ENCODE results near the gene CERS6. TPM values are rescaled to one million over a fixed set of nuclear protein-coding genes. Genes with fewer than 3 reads are reported as not detected.
"Not testable (repeated sequence)": the region's sequence is repeated elsewhere in the genome, so short reads cannot be mapped to it uniquely, and the experiment has no call there.

The CERS6 gene
- total RNA-seq, 1 experiment from 2014 or later, result 23.5 TPM

DNA sequence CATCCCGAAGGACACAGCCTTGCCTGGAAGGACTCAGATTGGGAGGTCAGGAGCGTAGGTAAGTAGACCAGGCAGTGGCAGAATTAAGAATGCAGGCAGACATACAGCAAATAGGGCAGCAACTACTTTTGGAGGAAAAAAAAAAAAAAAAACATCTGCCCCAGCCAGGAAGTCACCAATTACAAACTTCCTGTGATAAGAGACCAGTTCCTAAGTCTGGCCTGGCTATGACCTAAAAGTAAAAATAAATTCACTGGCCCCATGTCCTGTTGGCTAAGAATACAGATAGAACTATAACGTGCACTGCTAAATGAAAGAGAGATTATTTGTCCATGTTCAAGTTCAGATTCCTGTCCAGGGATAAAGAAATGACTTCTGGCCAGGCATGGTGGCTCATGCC is 301.2 kb downstream of the CERS6 start:
- no peak for DNase-seq (ENCODE audit: low spot score)
- in situ Hi-C loops (cut with HindIII; ENCODE audit: low sequenced_read_pairs), result no loop called here

- in situ Hi-C loops (cut with HindIII; ENCODE audit: low sequenced_read_pairs), result no loop called here
- DNase-seq (ENCODE audit: low spot score), result peak; percentile 47
Measured at GRCh38 chr2:168758970-168759820, 303.1 kb downstream of the CERS6 start.

GRCh38 chr2:168765401-168765800 is 309.3 kb downstream of the CERS6 start:
- DNase-seq (ENCODE audit: low spot score), result no peak
- in situ Hi-C loops (cut with HindIII; ENCODE audit: low sequenced_read_pairs), result no loop called here

DNA sequence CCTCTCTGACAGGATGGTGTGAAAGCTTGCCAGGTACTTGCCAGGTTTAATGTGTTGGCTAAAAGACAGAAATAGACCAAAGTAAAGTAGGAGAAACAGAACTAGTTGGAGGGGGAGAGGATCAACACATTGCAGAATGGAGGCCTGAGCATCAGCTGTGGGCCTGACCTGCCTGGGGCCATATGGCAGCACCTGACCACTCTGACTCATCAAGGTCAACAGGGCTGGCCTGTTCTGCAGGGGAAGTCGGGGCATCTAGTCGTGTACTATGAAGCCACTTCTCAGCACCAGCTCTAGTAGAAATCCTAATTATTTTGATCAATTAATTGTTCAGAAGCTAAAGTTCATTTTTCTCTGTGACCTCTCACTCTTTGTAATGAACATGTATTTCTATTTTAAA is 310.5 kb downstream of the CERS6 start:
- DNase-seq (ENCODE audit: low spot score), result peak; percentile 13
- in situ Hi-C loops (cut with HindIII; ENCODE audit: low sequenced_read_pairs), result no loop called here

- in situ Hi-C loops (cut with HindIII; ENCODE audit: low sequenced_read_pairs), result no loop called here
- DNase-seq (ENCODE audit: low spot score), result no peak
Measured at GRCh38 chr2:168767258-168767657, 311.2 kb downstream of the CERS6 start.

DNA sequence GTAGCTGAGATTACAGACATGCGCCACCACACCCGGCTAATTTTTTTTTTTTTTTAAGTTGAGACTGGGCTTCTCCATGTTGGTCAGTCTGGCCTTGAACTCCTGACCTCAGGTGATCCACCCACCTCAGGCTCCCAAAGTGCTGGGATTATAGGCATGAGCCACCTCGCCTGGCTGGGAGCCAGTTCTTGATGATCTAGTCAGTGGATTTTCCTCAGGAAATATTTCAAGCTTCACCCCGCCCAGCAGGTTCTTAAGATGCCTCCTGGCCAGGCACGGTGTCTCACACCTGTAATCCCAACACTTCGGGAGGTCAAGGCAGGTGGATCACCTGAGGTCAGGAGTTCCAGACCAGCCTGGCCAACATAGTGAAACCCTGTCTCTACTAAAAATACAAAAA is 312.3 kb downstream of the CERS6 start:
- in situ Hi-C loops (cut with HindIII; ENCODE audit: low sequenced_read_pairs), result not testable (repeated sequence)

GRCh38 chr2:168770796-168771195 is 314.7 kb downstream of the CERS6 start:
- DNase-seq (ENCODE audit: low spot score), result no peak
- in situ Hi-C loops (cut with HindIII; ENCODE audit: low sequenced_read_pairs), result no loop called here

More for the DNA sequence above, 312.3 kb downstream of the CERS6 start:
- not testable (repeated sequence) for DNase-seq (ENCODE audit: low spot score)

- no peak for DNase-seq (ENCODE audit: low spot score)
- in situ Hi-C loops (cut with HindIII; ENCODE audit: low sequenced_read_pairs), result no loop called here
Measured at GRCh38 chr2:168772704-168773103, 316.6 kb downstream of the CERS6 start.

DNA sequence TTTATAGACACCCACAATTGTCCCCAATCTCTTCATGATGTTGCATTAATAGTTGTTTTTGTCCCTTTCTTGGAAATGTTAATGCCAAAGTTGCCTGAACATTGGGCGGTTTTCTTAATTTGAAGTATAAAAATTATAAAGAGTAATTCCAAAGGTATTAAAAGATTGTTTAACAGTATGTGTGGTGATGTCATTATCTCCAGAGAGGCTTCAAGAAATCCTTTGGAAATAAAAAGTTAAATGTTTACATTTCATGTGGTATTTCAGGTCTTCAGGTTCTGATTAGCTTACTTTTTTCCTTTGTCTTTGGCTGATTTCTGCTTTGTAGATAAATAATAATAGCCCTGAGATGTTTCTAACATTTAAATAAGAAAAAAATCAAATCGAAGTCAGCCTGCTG is 317.1 kb downstream of the CERS6 start:
- DNase-seq (ENCODE audit: low spot score), result no peak
- in situ Hi-C loops (cut with HindIII; ENCODE audit: low sequenced_read_pairs), result no loop called here

DNA sequence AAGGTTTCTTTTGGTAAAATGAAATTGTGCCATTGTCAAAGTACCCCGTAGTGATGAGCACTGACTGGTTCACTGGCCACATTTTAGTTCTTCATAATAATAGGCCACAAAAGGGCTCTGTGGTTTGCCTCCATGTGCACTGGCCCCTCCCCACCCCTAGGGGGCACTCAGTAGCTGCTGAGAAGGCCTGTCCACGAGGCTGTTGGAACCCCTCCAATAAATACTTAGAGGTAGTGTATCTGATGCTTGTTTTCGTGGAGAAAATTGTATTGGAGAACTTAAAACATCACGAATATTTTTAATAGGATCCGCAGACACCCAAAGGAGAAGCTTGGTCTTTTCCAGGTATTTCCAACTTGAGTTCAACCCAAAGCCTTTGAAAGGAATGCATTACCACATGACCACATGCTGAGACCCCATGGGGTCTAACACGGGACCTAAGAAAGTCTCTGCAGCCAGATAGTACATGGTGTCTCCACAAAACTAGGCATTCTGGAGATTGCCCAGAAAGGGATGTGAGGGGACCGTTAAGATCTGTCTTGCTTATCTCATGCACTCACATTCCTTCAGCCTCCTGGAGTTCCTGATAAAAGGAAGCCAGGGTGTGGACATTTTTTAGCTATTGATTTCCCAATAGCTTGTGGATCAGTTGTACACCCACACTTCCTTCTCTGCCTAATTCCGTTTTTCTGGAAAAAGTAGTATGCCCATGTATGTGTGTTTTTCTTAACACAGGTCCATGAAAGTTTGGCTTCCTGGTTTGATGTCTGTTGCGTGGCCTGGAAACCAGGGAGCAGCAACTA is 317.8 kb downstream of the CERS6 start:
- DNase-seq (ENCODE audit: low spot score), result no peak
- in situ Hi-C loops (cut with HindIII; ENCODE audit: low sequenced_read_pairs), result no loop called here

GRCh38 chr2:168775837-168776236 is 319.8 kb downstream of the CERS6 start:
- DNase-seq (ENCODE audit: low spot score), result no peak
- in situ Hi-C loops (cut with HindIII; ENCODE audit: low sequenced_read_pairs), result no loop called here

DNA sequence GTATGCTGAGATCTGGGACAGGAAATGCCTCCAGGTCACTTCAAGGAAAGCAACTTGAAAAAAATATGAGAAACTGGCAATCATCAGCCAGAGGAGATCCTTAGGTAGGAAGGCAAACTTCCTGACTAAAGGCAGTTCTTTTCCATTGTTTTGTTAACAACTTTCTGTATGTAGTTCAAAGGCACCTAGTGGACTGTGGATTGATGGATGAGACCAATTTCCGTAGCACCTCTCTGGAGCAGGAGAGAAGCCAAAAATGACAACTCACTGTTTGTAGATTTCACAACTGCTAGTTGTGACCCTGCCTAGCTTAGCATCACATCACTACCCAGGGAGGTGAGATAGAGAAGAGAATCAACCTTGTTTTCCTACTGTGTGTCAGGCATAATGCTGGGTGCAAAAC is 324.6 kb downstream of the CERS6 start:
- in situ Hi-C loops (cut with HindIII; ENCODE audit: low sequenced_read_pairs), result no loop called here
- DNase-seq (ENCODE audit: low spot score), result no peak

- in situ Hi-C loops (cut with HindIII; ENCODE audit: low sequenced_read_pairs), result no loop called here
- DNase-seq (ENCODE audit: low spot score), result no peak
Measured at GRCh38 chr2:168781191-168781817, 325.2 kb downstream of the CERS6 start.

DNA sequence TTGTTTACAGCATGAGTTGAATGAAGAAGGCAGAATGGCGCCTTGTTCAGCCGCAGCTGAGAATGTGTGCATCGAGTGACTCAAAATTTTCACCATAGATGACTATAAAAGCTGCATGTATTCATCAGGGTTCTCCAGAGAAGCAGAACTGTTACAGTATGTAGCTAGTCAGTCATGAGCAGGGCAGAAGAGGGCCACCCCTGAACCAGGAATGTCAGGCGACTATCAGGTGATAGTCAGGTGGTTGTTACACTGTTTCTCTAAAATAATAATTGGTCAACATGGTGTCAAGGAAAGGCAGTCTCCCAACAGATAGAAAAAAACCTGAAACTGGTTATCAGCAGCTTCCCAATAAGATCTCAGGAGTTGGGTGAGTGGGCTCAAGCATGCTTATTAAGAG is 326.2 kb downstream of the CERS6 start:
- in situ Hi-C loops (cut with HindIII; ENCODE audit: low sequenced_read_pairs), result no loop called here
- DNase-seq (ENCODE audit: low spot score), result no peak

DNA sequence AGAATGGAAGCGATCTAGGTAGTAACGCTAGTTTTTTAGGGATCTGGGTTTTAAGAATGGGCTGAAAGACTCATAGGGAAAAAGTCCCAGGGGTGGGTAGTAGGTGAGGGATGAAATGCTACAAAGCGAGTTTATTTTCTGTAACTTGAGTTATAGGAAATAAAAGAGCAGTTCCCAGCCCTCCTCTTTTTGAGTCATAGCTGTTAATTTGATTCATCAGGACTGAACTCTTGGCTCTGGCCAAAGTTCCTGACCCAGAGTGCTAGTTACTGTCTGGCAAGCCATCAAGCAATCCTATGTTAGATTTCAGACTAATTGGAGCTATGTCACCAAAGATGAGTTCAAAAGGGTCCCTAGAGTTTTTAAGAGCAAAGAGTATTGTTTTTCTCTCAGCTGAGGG is 328.9 kb downstream of the CERS6 start:
- in situ Hi-C loops (cut with HindIII; ENCODE audit: low sequenced_read_pairs), result no loop called here
- no peak for DNase-seq (ENCODE audit: low spot score)

DNA sequence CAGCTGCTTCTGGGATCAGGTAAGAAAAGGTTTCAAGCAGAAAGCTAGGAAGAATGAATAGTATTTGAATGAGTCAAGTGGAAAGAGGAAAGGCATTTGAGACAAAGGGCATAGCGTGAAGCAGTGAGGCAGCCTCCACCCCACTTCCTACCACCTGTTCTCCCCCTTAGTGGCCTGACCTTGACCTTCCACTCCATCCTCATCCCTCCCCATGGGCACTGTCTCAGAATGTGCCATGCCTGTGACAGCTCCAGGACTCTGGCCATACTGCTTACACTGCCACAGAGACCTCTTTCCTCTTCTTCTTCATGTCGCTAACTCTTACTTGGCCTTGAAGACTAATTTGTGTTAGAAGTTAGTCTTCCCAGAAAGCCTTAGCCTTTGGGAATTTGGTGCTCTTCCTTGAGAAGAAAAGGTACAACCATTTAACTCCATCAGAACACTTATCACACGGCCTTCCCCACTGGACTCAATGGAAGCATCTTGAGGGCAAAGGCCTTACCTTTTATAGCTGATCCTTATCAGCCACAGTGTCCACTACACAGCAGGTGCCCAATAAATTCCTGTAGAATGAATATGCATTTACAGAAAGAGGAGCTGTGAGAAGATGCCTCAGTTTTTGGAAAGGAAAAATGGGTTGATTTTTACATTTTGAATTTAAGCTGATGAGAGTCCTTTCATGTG is 331.2 kb downstream of the CERS6 start:
- in situ Hi-C loops (cut with HindIII; ENCODE audit: low sequenced_read_pairs), result no loop called here
- no peak for DNase-seq (ENCODE audit: low spot score)

DNA sequence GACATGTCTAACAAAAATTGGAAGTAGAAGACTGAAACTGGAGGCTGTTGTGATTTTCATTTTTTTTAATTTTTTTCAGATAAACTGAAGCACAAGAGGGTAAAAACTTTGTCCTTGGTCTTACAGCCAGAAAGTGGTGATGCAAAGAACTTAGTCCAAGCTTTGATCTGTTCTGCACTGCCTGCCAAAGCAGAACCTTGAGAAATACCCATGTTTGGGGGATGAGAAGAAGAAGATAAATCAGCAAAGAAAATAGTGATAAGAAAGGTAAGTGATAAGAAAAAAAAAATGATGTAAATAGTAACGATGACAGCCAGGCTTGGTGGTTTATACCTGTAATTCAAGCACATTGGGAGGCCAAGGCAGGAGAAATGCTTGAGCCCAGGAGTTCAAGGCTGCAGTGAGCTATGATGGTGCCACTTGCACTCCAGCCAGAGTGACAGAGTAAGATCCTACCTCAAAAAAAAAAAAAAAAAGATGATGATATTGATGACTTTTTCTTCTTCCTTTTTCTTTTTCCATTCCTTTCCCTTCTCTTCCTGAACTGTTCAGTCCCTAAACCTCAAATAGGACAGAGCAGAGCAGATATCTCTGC is 331.8 kb downstream of the CERS6 start:
- DNase-seq (ENCODE audit: low spot score), result no peak
- in situ Hi-C loops (cut with HindIII; ENCODE audit: low sequenced_read_pairs), result no loop called here

DNA sequence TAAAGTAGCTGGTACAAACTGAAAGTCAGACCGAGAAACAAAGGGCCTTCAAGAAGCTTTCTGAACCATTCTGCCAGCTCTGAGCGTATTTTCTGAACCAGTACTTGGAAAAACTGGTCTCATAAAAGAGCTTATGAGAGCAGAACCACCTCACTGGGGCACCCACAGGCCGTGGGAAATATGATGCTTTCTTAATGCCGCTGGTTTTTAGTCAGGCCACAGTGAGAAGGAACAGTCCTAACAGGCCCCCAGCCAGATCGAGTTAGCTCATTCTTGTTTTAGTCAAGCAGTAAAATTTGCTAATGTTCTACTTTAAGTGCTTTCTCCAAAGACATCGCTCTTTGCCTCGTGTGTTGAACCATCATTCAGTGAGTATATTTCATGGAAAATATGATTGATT is 333.7 kb downstream of the CERS6 start:
- no peak for DNase-seq (ENCODE audit: low spot score)
- in situ Hi-C loops (cut with HindIII; ENCODE audit: low sequenced_read_pairs), result no loop called here

- in situ Hi-C loops (cut with HindIII; ENCODE audit: low sequenced_read_pairs), result no loop called here
Measured at GRCh38 chr2:168790226-168790902, 334.3 kb downstream of the CERS6 start.

More at GRCh38 chr2:168790226-168790902, 334.3 kb downstream of the CERS6 start:
- DNase-seq (ENCODE audit: low spot score), result no peak
